NK-92 (cell line): ENCODE data around the gene MUC6.

ENCODE experiments used
- DNase-seq: peaks from one replicate; lab custom pipeline; 2025; ENCODE audit not compliant: unreplicated experiment; lab: John Stamatoyannopoulos, UW

The MUC6 gene

GRCh38 chr11:970319-970871 lies 66.1 kb downstream of the MUC6 start:
- DNase-seq = no peak

DNA sequence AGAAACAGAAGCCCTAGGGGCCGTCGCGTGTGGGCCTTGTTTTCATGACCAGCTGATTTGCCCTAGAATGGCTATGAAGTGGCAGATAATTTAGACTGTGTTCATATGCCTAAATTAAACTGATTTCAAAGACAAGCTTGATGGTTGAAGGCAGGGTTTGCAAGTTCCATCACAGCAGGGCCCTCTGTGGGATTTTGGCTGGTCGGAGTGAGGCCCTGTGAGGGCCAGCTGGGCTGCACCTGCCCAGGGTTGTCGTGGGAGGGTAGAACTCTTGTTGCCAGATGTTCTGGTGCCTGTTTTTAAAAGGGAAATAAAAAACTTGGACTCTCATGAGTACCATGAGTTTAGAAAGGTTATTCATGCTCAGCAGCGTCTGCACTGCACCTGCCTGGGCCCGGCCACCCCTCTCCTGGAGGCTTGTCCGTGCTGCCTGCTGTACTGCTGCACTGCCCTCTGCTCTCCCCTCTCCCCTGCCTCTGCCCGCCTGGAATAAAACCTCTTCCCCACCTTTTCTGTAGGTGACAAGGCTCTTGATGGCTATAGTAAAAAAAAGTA lies 66.8 kb downstream of the MUC6 start:
- DNase-seq = no peak

DNA sequence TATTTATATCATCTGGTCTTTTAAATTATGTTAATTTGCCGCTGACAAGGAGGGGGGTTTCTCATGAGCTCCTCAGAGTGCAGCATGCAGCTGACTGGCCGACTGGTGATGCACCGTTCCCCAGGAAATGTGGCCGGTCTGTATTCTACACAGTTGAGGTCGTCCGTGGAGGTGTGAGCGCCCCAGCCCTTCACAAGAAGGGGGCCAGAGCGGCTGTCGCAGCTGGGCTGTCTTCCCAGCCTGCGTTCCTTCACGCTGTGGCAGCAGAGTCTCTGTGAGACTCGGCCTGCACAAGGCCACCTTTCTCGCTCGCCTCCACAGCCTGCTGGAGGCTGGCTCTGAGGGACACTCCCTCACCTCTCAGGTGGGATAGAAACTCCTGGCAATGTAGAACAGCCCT lies 67.7 kb downstream of the MUC6 start:
- no peak for DNase-seq

GRCh38 chr11:967995-968751 lies 68.3 kb downstream of the MUC6 start:
- no peak for DNase-seq

- DNase-seq = no peak
Measured at GRCh38 chr11:965206-965775, 71.2 kb downstream of the MUC6 start.

DNA sequence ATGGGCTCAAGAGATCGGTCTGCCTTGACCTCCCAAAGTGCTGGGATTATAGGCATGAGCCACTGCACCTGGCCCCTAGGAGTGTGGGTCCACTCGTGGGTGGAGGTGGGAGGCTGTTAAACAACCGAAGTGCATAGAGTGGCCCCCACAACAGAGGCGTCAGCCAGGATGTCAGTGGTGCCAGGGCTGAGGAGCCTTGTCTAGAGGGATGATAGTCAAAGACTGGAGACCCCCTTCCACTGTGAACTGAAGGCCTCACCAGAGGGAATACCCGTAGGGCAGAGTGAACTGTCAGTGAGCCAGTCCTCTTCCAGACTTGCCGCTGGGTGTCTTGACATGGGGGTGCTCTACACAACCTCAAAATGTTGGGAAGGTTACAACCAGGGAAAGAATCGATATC lies 72.7 kb downstream of the MUC6 start:
- DNase-seq = no peak
